HG03520 (cell line): ENCODE results near the gene ELOVL2.

Experiments used
- ATAC-seq: cut with Tn5 transposase; IDR thresholded peaks from one replicate; pipeline ENCODE4 v1.9.1; 2021; ENCODE audit warnings: mild to moderate bottlenecking, moderate library complexity; ENCODE audit not compliant: unreplicated experiment

The ELOVL2 gene

DNA sequence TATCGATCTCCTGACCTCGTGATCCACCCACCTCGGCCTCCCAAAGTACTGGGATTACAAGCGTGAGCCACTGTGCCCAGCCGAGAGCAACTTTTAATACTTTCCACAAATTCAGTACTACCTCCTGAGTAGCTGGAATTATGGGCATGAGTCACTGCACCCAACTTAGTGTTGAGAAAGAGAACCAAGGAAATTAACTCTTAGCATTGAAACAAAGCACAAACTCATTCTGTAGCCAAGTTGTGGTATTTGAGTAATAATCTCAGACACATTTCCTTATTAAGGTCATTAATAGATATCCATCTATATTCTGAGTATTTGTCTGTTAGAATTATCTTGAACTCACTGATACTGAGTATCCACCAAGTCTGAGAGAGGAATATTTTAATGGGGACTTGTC, 14.3 kb upstream of the ELOVL2 start:
- ATAC-seq: no peak

- ATAC-seq: no peak
These were observed 12.8 kb upstream of the ELOVL2 start for GRCh38 chr6:11056871-11057270.

- ATAC-seq: no peak
These were observed 11.1 kb upstream of the ELOVL2 start for GRCh38 chr6:11055127-11055627.

GRCh38 chr6:11054722-11055121, 10.6 kb upstream of the ELOVL2 start:
- no peak for ATAC-seq

- ATAC-seq: no peak
These were observed 9.2 kb upstream of the ELOVL2 start for GRCh38 chr6:11053307-11053706.

GRCh38 chr6:11050731-11051130, 6.6 kb upstream of the ELOVL2 start:
- no peak for ATAC-seq

DNA sequence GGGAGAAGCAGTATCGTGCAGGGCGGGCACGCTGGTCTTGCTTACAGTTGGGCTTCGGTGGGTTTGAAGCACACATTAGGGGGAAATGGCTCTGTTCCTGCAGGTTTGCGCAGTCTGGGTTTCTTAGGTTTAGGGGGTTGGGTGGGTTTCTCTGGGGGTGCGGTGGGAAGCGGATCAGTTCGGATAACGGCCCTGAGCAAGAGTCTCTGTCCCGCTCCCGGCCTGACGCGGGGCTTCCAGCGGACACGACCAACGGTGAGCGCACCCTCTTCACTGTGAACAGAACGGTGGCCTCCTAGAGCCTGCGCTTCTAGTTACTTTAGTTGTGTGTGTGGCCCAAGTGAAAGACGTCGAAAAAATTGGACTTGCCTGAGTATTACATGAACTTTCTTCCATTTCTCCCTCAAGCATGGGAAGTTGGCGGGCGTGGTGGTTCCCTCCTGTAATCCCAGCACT, 635 bp upstream of the ELOVL2 start:
- no peak for ATAC-seq

GRCh38 chr6:11043378-11043960, 636 bp downstream of the ELOVL2 start:
- ATAC-seq: no peak

- ATAC-seq: no peak
These were observed 1.2 kb downstream of the ELOVL2 start for GRCh38 chr6:11042750-11043377.

DNA sequence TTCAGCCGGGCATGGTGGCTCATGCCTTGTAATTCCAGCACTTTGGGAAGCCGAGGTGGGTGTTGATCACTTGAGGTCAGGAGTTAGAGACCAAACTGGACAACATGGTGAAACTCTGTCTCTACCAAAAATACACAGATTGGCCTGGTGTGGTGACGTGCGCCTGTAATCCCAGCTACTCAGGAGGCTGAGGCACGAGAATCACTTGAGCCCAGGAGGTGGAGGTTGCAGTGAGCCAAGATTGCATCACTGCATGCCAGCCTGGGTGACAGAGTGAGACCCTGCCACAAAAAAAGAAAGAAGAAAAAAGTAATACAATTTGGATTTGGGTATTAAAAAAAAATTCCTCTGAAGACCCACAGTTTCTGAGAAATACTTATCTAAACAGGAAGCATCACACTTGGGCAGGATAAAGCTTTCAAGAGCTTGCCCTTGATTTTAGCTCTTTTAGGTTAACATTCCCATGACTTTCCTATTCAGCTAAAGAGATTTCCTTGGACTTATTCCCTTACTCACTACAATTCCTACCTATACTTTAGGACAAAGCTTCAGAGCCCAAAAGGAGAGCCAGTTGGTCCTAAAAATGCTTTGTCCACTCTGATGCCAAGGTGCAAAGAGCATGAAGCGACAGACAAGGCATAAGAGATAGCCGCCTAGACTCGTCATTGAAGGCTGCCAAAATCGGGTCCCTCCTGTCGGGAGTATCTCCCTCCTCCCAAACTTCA, 1.9 kb downstream of the ELOVL2 start:
- no peak for ATAC-seq

DNA sequence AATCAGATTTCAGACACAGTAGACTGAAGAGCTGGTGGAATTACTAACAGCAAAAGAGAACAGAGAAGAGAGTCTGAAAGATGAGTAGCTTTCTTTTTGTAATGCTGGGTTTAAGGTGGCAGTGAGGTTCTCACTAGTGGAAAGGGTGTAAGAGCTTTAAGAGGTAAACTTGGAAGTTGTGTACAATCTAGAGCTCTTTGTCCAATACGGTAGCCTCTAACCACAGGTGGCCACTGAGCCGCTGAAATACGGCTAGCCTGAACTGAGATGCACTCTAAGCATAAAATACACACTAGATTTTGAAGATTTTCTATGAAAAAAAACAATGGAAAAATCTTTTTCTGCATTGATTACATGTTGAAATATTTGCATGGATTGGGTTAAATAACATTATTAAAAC, 4.0 kb downstream of the ELOVL2 start:
- no peak for ATAC-seq

DNA sequence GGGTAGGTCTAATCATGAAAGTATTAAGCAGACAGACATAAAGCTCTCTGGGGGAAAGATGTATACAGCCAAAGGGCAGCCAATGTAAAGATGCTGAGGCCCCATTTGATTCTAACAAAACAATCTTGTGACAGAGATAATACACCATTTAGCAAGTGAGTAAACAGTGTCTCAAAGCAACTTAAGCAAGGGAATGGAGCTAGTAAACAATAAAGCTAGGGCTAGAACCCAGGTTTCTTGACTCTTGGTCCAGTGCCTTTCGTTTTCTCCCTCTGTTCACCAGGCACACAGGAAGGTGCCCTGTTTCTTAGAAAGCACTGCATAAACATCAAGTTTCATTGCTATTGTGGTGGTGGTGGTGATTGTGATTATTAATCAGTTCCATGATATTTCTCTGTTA, 5.1 kb downstream of the ELOVL2 start:
- no peak for ATAC-seq

DNA sequence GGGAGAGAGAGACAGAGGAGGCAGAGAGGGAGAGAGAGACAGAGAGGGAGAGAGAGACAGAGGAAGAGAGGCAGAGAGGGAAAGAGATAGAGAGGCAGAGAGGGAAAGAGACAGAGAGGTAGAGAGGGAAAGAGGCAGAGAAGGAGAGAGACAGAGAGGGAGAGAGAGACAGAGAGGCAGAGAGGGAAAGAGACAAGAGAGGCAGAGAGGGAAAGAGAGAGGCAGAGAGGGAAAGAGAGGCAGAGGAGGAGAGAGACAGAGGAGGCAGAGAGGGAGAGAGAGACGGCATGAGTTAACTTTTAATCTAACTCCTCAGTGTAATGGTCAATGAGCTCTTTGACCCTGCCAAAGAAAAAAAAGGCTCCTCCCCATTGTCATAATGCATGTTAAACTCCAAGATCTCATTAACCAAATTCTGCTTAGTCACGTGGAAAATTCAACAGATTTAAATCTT, 7.1 kb downstream of the ELOVL2 start:
- no peak for ATAC-seq

DNA sequence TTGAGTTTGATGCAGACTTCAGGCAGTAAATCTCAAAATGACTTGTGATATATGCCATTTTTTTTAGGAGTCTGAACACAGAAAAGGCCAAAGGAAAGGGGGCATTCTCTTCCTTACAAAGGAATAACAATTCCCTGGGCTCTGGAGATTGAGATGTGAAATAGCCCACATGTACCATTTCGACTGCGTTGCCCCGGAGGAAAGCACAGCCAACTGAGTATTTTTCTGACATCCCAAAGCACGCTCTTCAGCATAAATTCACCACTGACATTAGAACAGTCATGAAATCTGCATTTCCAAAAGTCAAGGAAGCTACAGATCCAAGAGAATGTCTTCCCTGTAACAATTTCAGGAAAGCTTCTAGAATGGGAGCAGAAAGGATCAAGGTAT, 7.8 kb downstream of the ELOVL2 start:
- no peak for ATAC-seq

GRCh38 chr6:11035616-11036350, 8.3 kb downstream of the ELOVL2 start:
- ATAC-seq: no peak

GRCh38 chr6:11033825-11034224, 10.3 kb downstream of the ELOVL2 start:
- ATAC-seq: no peak

DNA sequence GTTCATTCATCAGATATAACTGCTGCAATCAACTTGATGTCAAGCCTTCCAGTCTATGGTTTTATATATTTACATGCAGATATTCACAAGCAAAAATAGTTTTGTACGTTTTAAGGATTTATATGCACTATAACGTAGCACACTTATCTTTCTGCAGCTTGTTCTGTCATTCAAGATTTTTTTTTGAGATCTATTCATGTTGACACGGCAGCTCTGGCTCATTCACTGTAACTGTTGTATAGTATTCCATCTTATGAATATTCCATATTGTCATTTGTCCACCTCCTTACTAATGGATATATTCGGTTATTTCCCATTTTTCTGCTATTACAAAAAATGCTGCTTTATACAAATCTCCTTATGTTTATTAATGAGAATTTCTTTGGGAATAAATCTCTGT, 13.2 kb downstream of the ELOVL2 start:
- ATAC-seq: no peak

- ATAC-seq: no peak
These were observed 15.1 kb downstream of the ELOVL2 start for GRCh38 chr6:11028959-11029358.

GRCh38 chr6:11027565-11028110, 16.5 kb downstream of the ELOVL2 start:
- no peak for ATAC-seq

- ATAC-seq: peak; percentile 85
These were observed 18.0 kb downstream of the ELOVL2 start for GRCh38 chr6:11025921-11026635.
